Epithelial cell of prostate (primary cell): ENCODE results near the gene KLHL21.
"Not testable (repeated sequence)": the region's sequence is repeated elsewhere in the genome, so short reads cannot be mapped to it uniquely, and the experiment has no call there.

Experiments used
- DNase-seq: peaks from one replicate; pipeline ENCODE4 v3.0.0-alpha.2; 2011; ENCODE audit warnings: low read depth, low spot score
- H3K27ac ChIP-seq: fragments of 450-650 bp; 2 replicates; pipeline ENCODE4 v1.5.1; 2017; ENCODE audit warnings: mild to moderate bottlenecking

Gene KLHL21

GRCh38 chr1:6601049-6601922 lies 1.4 kb downstream of the KLHL21 start:
- peak overlapping the region; percentile 98 for H3K27ac ChIP-seq
- peak; percentile 96 for DNase-seq

DNA sequence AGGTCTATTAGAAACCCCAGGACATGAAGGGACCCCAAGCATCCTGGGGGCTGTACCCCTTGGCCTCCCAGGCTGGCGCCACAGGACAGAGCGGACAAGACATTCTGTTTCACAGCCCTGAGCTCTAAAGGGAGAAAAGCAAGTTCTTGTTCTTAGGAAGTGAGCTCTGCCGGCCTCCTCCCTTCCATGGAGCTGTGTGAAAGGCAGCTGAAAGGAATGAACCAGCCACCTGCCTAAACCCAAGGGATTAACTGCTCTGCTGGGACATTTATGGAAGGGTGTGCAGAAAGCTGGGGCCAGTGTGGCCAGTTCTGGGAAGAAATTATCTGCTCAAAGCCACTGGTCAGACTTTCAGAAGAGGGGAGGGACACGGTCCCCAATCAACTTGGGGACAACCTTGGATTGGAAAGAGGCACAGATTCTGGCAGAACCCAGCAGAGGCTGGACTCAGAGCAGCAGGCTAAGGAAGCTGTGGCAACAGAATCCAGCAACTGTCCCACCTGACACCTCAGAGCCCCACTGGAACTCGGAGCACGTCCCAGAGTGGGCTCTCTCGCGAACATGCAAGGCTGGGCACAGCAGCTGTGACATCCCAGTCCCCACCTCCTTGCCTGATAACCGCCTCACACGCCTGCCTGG lies 2.1 kb downstream of the KLHL21 start:
- peak overlapping the region; percentile 98 for H3K27ac ChIP-seq
- DNase-seq = no peak

DNA sequence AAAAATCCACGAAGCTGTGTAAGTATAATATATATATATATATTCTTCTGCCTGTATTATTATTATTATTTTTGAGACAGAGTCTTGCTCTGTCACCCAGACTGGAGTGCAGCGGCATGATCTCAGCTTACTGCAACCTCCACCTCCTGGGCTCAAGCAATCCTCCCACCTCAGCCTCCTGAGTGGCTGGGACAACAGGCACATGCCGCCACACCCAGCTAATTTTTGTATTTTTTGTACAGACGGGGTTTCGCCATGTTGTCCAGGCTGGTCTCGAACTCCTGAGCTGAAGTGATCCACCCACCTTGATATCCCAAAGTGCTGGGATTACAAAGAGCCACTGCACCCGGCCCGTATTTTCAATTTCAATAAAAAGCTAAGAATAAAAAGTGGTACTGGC lies 2.7 kb downstream of the KLHL21 start:
- peak overlapping the region; percentile 98 for H3K27ac ChIP-seq
- DNase-seq = not testable (repeated sequence)

- peak overlapping the region; percentile 98 for H3K27ac ChIP-seq
- DNase-seq = no peak
Measured at GRCh38 chr1:6599141-6599975, 3.3 kb downstream of the KLHL21 start.

DNA sequence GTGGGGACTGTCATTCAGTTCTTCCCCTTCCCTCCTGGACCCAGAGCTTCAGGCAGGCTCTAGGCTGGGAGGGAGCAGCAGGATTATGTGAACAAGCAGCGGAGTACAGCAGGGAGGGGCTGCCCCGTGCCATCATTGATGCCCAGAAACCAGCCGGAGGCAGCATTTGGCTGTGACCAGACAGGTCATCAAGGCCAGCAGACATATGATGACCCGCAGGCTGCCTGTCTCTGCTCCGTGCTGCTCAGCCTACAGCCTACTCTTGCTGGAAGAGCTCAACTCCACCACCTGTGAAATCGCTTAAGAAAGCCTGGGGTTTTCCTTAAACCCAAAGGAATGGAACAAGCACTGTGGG lies 4.9 kb downstream of the KLHL21 start:
- H3K27ac ChIP-seq = no peak overlapping the region
- no peak for DNase-seq

DNA sequence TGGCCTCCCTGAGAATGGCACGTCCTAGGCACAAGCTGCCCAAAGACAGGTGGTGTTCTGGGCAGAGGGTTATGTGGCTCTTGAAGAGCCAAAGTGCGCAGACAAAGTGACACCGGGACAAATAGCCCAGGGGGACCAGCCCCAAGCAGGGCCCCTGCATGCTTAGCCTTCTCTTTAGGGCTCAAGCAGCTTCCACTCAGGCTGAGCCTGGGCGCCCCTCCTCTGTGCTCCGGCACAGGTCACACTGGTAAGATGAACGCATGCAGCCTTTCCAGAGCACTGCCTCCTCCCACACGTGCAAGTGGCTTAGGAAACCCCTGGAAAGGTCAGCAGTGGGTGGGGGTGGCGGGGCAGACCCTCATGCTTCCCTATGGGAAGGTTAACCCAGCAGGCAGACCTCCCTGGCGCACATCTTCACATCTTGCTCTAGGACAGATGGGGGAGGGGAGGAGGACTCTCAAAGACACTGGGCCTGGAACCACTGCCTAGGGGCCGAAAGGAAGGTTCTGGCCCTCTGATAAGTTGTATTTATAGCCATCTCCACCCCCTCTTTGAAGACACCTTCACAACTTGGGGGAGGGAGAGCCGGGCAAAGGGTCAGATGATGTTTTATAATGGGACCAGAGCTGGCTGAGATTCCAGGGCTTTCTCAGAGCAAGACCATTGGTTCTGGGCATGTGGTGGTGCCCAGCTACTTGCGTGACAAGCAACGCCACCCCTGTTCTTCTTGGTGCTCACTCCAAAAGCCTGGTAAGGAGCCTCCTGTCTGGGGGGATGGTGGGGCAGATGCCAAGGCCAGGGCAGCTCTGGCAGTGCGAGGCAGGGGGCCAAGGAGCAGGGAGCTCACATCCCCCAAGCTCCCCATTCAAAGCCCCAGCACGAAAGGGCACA lies 5.5 kb downstream of the KLHL21 start:
- DNase-seq = no peak
- no peak overlapping the region for H3K27ac ChIP-seq

DNA sequence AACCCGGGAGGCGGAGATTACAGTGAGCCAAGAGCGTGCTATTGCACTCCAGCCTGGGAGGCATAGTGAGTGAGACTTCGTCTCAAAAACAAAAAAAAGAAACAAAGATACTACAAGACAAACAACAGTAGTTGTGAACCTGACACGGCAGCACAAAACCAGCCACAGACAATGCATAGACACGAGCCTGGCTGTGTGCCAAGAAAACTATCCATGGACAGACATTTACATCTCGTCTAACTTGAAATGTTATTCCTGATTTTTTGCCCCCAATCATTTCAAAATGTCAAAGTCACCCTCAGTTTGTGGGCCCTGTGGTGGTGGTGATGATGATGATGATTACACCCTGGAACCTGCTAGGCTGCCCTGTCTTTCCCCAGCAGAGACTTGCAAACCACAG lies 6.3 kb downstream of the KLHL21 start:
- no peak for DNase-seq
- no peak overlapping the region for H3K27ac ChIP-seq

GRCh38 chr1:6594977-6595740 lies 7.5 kb downstream of the KLHL21 start:
- DNase-seq = no peak
- H3K27ac ChIP-seq = peak overlapping the region; percentile 24

GRCh38 chr1:6593810-6594209 lies 8.9 kb downstream of the KLHL21 start:
- DNase-seq = no peak
- H3K27ac ChIP-seq = no peak overlapping the region

DNA sequence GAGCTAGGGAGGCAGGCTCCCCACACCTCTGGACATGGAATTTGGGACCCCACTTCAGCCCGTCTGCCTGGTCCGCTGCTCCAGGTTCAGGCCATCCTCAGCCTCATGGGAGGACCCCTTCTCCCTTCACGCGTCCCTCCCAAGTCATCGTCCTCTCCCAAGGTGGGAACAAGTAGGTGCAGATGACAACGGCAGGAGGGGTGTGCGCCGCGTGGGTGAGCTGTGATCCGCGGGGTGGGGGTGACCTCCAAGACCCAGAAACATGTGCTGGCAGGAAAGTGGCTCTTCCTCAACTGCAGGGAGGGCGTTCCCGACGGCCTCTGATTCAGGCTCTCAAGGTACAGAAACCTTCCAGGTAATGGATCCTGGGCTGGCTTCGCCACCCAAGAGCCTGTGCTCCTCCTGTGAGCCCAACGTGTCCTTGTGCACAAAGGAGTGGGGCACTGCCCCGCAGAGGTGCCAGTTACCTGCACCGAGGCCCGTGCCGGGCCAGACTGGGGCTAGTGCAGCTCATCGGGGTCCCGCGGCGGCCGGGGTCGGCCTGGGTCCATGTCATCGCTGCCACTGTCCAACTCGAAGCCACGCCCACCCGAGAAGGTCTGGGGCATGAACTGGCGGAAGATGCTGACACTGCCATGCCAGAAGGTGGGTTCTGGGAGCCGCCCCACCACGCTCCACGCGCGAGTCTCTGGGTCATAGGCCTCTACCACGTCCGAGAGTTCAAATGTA lies 9.6 kb downstream of the KLHL21 start:
- DNase-seq = no peak
- no peak overlapping the region for H3K27ac ChIP-seq

DNA sequence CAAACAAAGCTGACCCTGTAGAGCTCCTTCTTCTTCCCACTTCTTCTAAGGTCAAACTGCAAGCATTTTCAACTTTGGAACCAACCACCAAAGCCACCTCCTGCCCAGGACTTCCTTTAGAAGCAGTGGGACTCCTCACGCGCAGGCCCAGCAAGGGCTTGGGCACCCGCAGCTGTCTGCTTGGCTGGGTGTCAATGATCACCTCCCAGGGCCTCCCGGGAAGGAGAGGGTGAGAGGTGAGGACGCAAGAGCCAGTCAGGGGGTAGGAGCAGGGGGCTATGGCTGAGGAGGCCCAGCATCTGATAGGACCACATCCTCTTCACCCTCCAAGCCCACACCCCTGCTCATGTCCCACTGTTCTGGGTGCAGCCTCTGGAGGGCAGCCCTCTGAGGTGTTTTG lies 10.2 kb downstream of the KLHL21 start:
- DNase-seq = no peak
- no peak overlapping the region for H3K27ac ChIP-seq

GRCh38 chr1:6591644-6592043 lies 11.0 kb downstream of the KLHL21 start:
- H3K27ac ChIP-seq = no peak overlapping the region
- DNase-seq = no peak

DNA sequence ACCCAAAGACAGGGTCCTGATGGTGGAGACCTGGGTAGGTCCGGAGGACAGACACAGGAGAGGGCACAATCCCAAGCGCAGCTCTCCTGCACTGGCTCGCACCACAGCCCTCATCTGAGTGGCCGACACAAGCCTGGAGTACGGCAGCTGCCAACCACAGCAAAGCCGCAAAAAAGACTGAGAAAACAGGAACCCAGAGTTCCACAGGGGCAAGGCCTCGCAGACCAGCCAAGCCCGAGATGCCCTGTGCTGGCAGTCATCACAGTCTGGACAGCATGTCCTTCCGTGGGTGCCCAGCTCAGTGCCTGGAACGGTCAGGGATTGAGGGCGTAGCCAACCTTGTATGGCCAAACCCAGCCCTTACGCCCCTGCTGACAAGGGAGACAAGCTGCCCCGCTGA lies 11.4 kb downstream of the KLHL21 start:
- no peak overlapping the region for H3K27ac ChIP-seq
- no peak for DNase-seq

DNA sequence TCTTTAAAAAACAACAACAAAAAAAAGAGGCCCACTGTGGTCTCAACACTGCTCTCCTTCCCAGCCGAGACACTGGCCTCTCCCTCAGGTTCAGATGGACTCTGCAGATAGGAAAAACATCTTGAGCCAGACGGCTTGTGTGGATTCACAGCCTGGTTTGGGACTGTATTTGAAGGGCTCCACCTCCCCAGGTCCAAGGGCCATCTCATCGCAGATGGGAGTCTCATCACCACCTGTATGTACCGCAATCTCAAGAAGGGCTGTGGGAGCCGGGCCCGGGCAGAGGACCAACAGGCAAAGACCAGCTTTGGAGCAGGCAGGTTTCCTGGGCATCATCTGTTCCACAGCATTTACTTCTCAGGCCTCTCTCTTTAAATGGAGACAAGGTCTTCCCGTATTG lies 12.6 kb downstream of the KLHL21 start:
- DNase-seq = no peak
- peak overlapping the region; percentile 53 for H3K27ac ChIP-seq

DNA sequence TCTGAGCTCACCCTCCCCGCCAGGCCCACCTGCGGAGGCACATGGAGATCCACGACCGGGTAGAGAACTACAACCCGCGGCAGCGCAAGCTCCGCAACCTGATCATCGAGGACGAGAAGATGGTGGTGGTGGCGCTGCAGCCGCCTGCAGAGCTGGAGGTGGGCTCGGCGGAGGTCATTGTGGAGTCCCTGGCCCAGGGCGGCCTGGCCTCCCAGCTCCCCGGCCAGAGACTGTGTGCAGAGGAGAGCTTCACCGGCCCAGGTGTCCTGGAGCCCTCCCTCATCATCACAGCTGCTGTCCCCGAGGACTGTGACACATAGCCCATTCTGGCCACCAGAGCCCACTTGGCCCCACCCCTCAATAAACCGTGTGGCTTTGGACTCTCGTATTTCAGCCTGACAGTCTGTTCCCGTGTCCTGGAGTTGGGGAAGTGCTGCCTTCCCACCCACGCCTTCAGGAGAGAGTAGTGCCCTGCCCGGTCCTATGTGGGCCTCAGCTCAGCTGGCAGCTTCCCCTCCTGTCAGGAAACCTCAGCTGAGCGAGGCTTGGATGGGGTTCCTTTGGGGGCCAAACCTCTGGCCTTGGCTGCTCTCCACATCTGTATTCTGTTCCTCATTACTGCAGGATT lies 13.7 kb downstream of the KLHL21 start:
- no peak for DNase-seq
- H3K27ac ChIP-seq = peak overlapping the region; percentile 53

GRCh38 chr1:6588128-6588892 lies 14.4 kb downstream of the KLHL21 start:
- no peak for DNase-seq
- H3K27ac ChIP-seq = peak overlapping the region; percentile 53

DNA sequence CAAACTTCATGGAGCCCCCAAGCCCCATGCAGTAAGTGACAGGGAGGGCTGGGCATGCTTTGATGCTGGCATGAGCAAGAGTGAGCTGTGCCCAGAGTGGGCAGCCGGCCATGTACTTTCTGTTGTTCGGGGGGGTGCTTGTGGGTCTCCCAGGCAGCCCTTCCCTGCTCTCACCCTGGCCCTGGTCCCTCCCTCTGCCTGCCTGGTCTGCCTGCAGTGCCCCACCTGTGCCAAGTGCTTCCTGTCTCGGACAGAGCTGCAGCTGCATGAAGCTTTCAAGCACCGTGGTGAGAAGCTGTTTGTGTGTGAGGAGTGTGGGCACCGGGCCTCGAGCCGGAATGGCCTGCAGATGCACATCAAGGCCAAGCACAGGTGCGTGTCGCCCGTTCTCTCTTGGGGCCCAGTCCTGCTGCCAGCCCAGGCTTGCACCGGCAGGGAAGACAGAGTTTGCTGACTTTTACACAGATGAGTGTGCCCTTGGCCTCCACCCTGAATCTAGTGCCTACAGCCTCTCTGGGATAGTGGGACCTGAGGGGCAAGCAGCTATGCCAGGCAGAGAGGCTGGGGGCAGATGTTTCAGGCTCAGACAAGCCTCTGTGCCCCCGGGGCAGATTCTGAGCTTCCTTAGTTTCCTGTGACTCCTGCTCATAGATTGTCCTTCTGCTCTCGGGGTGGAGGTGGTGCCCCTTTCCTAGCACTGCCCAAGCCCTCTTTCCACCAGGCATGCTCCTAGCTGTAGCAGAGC lies 15.2 kb downstream of the KLHL21 start:
- H3K27ac ChIP-seq = peak overlapping the region; percentile 53
- no peak for DNase-seq
